DOHH2 (cell line): ENCODE data around the gene SEMA6A.

Source experiments
- H3F3A ChIP-seq: fragments of 200-600 bp; sonication (generic), shearing (Covaris generic); 2 replicates; pipeline ENCODE4 v1.6.0; 2016; ENCODE audit warnings: antibody characterized with exemption, mild to moderate bottlenecking; ENCODE audit not compliant: control insufficient read depth, insufficient read depth
- H3K27ac ChIP-seq: fragments of 200-600 bp; sonication (generic); 2 replicates; pipeline ENCODE4 v1.5.1; 2014; ENCODE audit warnings: low read depth, mild to moderate bottlenecking, low read length, moderate library complexity
- H3K27me3 ChIP-seq: fragments of 200-600 bp; sonication (generic); 2 replicates; pipeline ENCODE4 v1.6.1; 2014; ENCODE audit warnings: mild to moderate bottlenecking, low read length, mixed read lengths; ENCODE audit not compliant: control insufficient read depth
- H3K36me3 ChIP-seq: fragments of 200-600 bp; sonication (generic); 2 replicates; pipeline ENCODE4 v1.6.1; 2014; ENCODE audit warnings: mild to moderate bottlenecking, low read length, moderate library complexity, mixed read lengths; ENCODE audit not compliant: control insufficient read depth
- H3K4me1 ChIP-seq: fragments of 200-600 bp; sonication (generic); 2 replicates; pipeline ENCODE4 v1.6.1; 2014; ENCODE audit warnings: mild to moderate bottlenecking, low read length, mixed read lengths; ENCODE audit not compliant: control insufficient read depth
- H3K4me2 ChIP-seq: fragments of 200-600 bp; sonication (generic); 2 replicates; pipeline ENCODE4 v1.6.0; 2014; ENCODE audit warnings: mild to moderate bottlenecking, low read length, moderate library complexity
- H3K4me3 ChIP-seq: fragments of 200-600 bp; sonication (generic); 2 replicates; pipeline ENCODE4 v1.5.1; 2014; ENCODE audit warnings: mild to moderate bottlenecking, low read length, mixed read lengths
- H3K79me2 ChIP-seq: fragments of 200-600 bp; sonication (generic); 2 replicates; pipeline ENCODE4 v1.6.1; 2014; ENCODE audit warnings: mild to moderate bottlenecking, low read length, mixed read lengths; ENCODE audit not compliant: control insufficient read depth
- H3K9me2 ChIP-seq: fragments of 200-600 bp; sonication (generic); replicated peaks from 2 replicates; pipeline ENCODE4 v1.6.1; 2014; ENCODE audit warnings: mild to moderate bottlenecking, low read length, mixed read lengths; ENCODE audit not compliant: control insufficient read depth
- H3K9me3 ChIP-seq: fragments of 200-600 bp; sonication (generic); 2 replicates; pipeline ENCODE4 v1.6.1; 2014; ENCODE audit warnings: antibody characterized with exemption, low read length, mixed read lengths; ENCODE audit not compliant: control insufficient read depth, insufficient read depth
- H4K20me1 ChIP-seq: fragments of 200-600 bp; sonication (generic); 2 replicates; pipeline ENCODE4 v1.6.0; 2014; ENCODE audit warnings: low read depth, mild to moderate bottlenecking, antibody characterized with exemption, low read length, moderate library complexity; ENCODE audit not compliant: control insufficient read depth, insufficient read depth
- CTCF ChIP-seq: fragments of 200-600 bp; sonication (generic); IDR thresholded peaks from one replicate; pipeline ENCODE4 v1.5.1; 2014; ENCODE audit warnings: antibody characterized with exemption, mild to moderate bottlenecking, low read depth, low read length; ENCODE audit not compliant: poor library complexity, severe bottlenecking
- EZH2phosphoT487 ChIP-seq: fragments of 200-600 bp; sonication (generic); IDR thresholded peaks from 2 replicates; pipeline ENCODE4 v1.6.1; 2017; ENCODE audit warnings: borderline replicate concordance, mild to moderate bottlenecking, antibody characterized with exemption, low read length, moderate library complexity, mixed read lengths

The SEMA6A gene

GRCh38 chr5:116506488-116506887, 68.1 kb downstream of the SEMA6A start:
- Histone ChIP-seq H3K9me3 (no peaks in the 10 kb centered on the region), H3F3A (no peaks in the 10 kb centered on the region), H3K79me2 (no peaks in the 10 kb centered on the region), H3K4me1 (no peaks in the 10 kb centered on the region), H4K20me1 (no peaks in the 10 kb centered on the region), H3K9me2 (no peaks in the 10 kb centered on the region), H3K27me3 (no peaks in the 10 kb centered on the region), H3K4me2 (no peak overlapping the region), H3K36me3 (no peaks in the 10 kb centered on the region), H3K4me3 (no peak overlapping the region), H3K27ac (no peak overlapping the region)
- TF ChIP-seq EZH2phosphoT487 (no peak), CTCF (no peak)

- Histone ChIP-seq H3K36me3 (no peaks in the 10 kb centered on the region), H3K4me2 (no peak overlapping the region), H4K20me1 (no peaks in the 10 kb centered on the region), H3K27ac (no peak overlapping the region), H3K27me3 (no peaks in the 10 kb centered on the region), H3K9me2 (no peaks in the 10 kb centered on the region), H3F3A (no peaks in the 10 kb centered on the region), H3K4me1 (no peaks in the 10 kb centered on the region), H3K9me3 (no peaks in the 10 kb centered on the region), H3K4me3 (no peak overlapping the region), H3K79me2 (no peaks in the 10 kb centered on the region)
- TF ChIP-seq CTCF = no peak
- no peak for TF ChIP-seq EZH2phosphoT487
Measured at GRCh38 chr5:116504593-116505166, 69.9 kb downstream of the SEMA6A start.

GRCh38 chr5:116502616-116503015, 72.0 kb downstream of the SEMA6A start:
- Histone ChIP-seq H3K4me2 (no peak overlapping the region), H3K79me2 (no peaks in the 10 kb centered on the region), H3K9me2 (no peaks in the 10 kb centered on the region), H3K4me1 (no peaks in the 10 kb centered on the region), H3K4me3 (no peak overlapping the region), H4K20me1 (no peaks in the 10 kb centered on the region), H3K27me3 (no peaks in the 10 kb centered on the region), H3K36me3 (no peaks in the 10 kb centered on the region), H3K9me3 (no peaks in the 10 kb centered on the region), H3K27ac (no peak overlapping the region), H3F3A (no peaks in the 10 kb centered on the region)
- TF ChIP-seq CTCF (no peak), EZH2phosphoT487 (no peak)

GRCh38 chr5:116502138-116502537, 72.5 kb downstream of the SEMA6A start:
- TF ChIP-seq EZH2phosphoT487 (no peak), CTCF (no peak)
- no peaks in the 10 kb centered on the region for H3K9me2 ChIP-seq
- no peaks in the 10 kb centered on the region for H3K27me3 ChIP-seq
- no peaks in the 10 kb centered on the region for H4K20me1 ChIP-seq
- H3F3A ChIP-seq = no peaks in the 10 kb centered on the region
- no peak overlapping the region for H3K27ac ChIP-seq
- H3K9me3 ChIP-seq = no peaks in the 10 kb centered on the region
- no peak overlapping the region for H3K4me2 ChIP-seq
- H3K4me1 ChIP-seq = no peaks in the 10 kb centered on the region
- no peaks in the 10 kb centered on the region for H3K79me2 ChIP-seq
- no peaks in the 10 kb centered on the region for H3K36me3 ChIP-seq
- no peak overlapping the region for H3K4me3 ChIP-seq
